ENCODE measurements around the gene SURF6. TPM values are rescaled to one million over a fixed set of nuclear protein-coding genes. Genes with fewer than 3 reads are reported as not detected.

Gene SURF6
- total RNA-seq, 1 donor from 2014 or later, result 23.9 TPM

GRCh38 chr9:133348718-133349573 is 13.0 kb upstream of the SURF6 start:
- H3K27me3 Mint-ChIP-seq (ENCODE audit: low read depth), result peaks cover 4% of the 10 kb centered on the region
- H3K4me3 Mint-ChIP-seq, result peak overlapping the region; percentile 96
- no peak for DNase-seq (ENCODE audit: low read depth, low spot score)
- H3K9me3 Mint-ChIP-seq, result no peaks in the 10 kb centered on the region
- H3K4me1 Mint-ChIP-seq, result peaks cover 33% of the 10 kb centered on the region
- TF ChIP-seq CTCF (conservative IDR thresholded peaks at IDR 0.05), result no peak
- peaks cover 39% of the 10 kb centered on the region for H3K36me3 Mint-ChIP-seq (ENCODE audit: low read depth)
- peak overlapping the region; percentile 100 for H3K27ac Mint-ChIP-seq (ENCODE audit: unreplicated experiment)

GRCh38 chr9:133347985-133348717 is 12.2 kb upstream of the SURF6 start, which contains the start of the genes MED22 and RPL7A:
Gene MED22 (minus strand): TSS chr9:133348131. CDS start chr9:133346662, 1,469 bp downstream.
Gene RPL7A (plus strand): TSS chr9:133348218. CDS start chr9:133348244, 26 bp downstream.
- TF ChIP-seq CTCF (conservative IDR thresholded peaks at IDR 0.05), result no peak
- Mint-ChIP-seq H3K4me3 (peak within 1 kb of the TSS; percentile 96), H3K36me3 (ENCODE audit: low read depth) (peaks cover 37% of the 10 kb centered on the region), H3K9me3 (no peaks in the 10 kb centered on the region), H3K27me3 (ENCODE audit: low read depth) (peaks cover 4% of the 10 kb centered on the region), H3K4me1 (peaks cover 33% of the 10 kb centered on the region), H3K27ac (ENCODE audit: unreplicated experiment) (peak within 1 kb of the TSS; percentile 100)
- peak; percentile 89 for DNase-seq (ENCODE audit: low read depth, low spot score)

- DNase-seq (ENCODE audit: low read depth, low spot score), result peak; percentile 37
- Mint-ChIP-seq H3K9me3 (no peaks in the 10 kb centered on the region), H3K27ac (ENCODE audit: unreplicated experiment) (no peak overlapping the region), H3K4me1 (peaks cover 33% of the 10 kb centered on the region), H3K4me3 (peak overlapping the region; percentile 96), H3K36me3 (ENCODE audit: low read depth) (peaks cover 37% of the 10 kb centered on the region), H3K27me3 (ENCODE audit: low read depth) (peaks cover 4% of the 10 kb centered on the region)
- no peak for TF ChIP-seq CTCF (conservative IDR thresholded peaks at IDR 0.05)
These were observed 11.6 kb upstream of the SURF6 start for GRCh38 chr9:133347515-133347984.

- peaks cover 4% of the 10 kb centered on the region for H3K27me3 Mint-ChIP-seq (ENCODE audit: low read depth)
- peaks cover 33% of the 10 kb centered on the region for H3K4me1 Mint-ChIP-seq
- no peak for DNase-seq (ENCODE audit: low read depth, low spot score)
- peak overlapping the region; percentile 96 for H3K4me3 Mint-ChIP-seq
- no peaks in the 10 kb centered on the region for H3K9me3 Mint-ChIP-seq
- H3K27ac Mint-ChIP-seq (ENCODE audit: unreplicated experiment), result peak overlapping the region; percentile 92
- no peak for TF ChIP-seq CTCF (conservative IDR thresholded peaks at IDR 0.05)
- H3K36me3 Mint-ChIP-seq (ENCODE audit: low read depth), result peaks cover 25% of the 10 kb centered on the region
These were observed 10.2 kb upstream of the SURF6 start for GRCh38 chr9:133346021-133346785.

GRCh38 chr9:133345596-133345995 is 9.6 kb upstream of the SURF6 start:
- H3K27ac Mint-ChIP-seq (ENCODE audit: unreplicated experiment), result no peak overlapping the region
- peaks cover 24% of the 10 kb centered on the region for H3K36me3 Mint-ChIP-seq (ENCODE audit: low read depth)
- DNase-seq (ENCODE audit: low read depth, low spot score), result no peak

More at GRCh38 chr9:133345596-133345995, 9.6 kb upstream of the SURF6 start:
- no peaks in the 10 kb centered on the region for H3K9me3 Mint-ChIP-seq
- H3K4me1 Mint-ChIP-seq, result peaks cover 33% of the 10 kb centered on the region
- H3K4me3 Mint-ChIP-seq, result peak overlapping the region; percentile 96
- peaks cover 4% of the 10 kb centered on the region for H3K27me3 Mint-ChIP-seq (ENCODE audit: low read depth)
- TF ChIP-seq CTCF (conservative IDR thresholded peaks at IDR 0.05), result no peak
